Measurements from ENCODE around the gene DBN1. TPM values are rescaled to one million over a fixed set of nuclear protein-coding genes. Genes with fewer than 3 reads are reported as not detected.

DBN1 gene
- total and polyA plus RNA-seq, 9 of the 15 experiments (the other 6 are each of a cell fraction or from before 2014, with no cell fraction given), result 0.25 to 87.2 (median 27.9) TPM

- no peak for TF ChIP-seq ZNF75A (CRISPR knock-in tag; IDR thresholded peaks at IDR 0.05)
- no peak for TF ChIP-seq ELF4 (CRISPR knock-in tag; IDR thresholded peaks at IDR 0.05)
- TF ChIP-seq L3MBTL2 (IDR thresholded peaks at IDR 0.05), result peak; percentile 60
- TF ChIP-seq GATA2 (CRISPR knock-in tag; IDR thresholded peaks at IDR 0.05), result no peak
- no peak for TF ChIP-seq SRSF1 (IDR thresholded peaks at IDR 0.05; ENCODE audit: low read depth, low read length)
- no peak for TF ChIP-seq GTF3C2 (IDR thresholded peaks at IDR 0.05; ENCODE audit: borderline replicate concordance, extremely low read depth, insufficient read length)
- TF ChIP-seq JUND (IDR thresholded peaks at IDR 0.05; ENCODE audit: borderline replicate concordance, low read depth, low read length), result peak; percentile 55
- TF ChIP-seq JUND (tag; IDR thresholded peaks at IDR 0.05; ENCODE audit: borderline replicate concordance, low read depth, low read length), result no peak; the same call in 2 of the 3 replicates
- TF ChIP-seq PKNOX1 (IDR thresholded peaks at IDR 0.05), result 0 out of 2 replicates have a peak, but pooled peaks have one; percentile 39
- 0 out of 2 replicates have a peak, but pooled peaks have one; percentile 47 for TF ChIP-seq SIN3B (IDR thresholded peaks at IDR 0.05; ENCODE audit: low read depth)
- TF ChIP-seq ZNF311 (CRISPR knock-in tag; IDR thresholded peaks at IDR 0.05), result no peak
- no peak for TF ChIP-seq ZNF639 (CRISPR knock-in tag; conservative IDR thresholded peaks at IDR 0.05 in 1 of 2, IDR thresholded peaks at IDR 0.05 in 1 of 2)
- no peak for TF ChIP-seq ILF3 (IDR thresholded peaks at IDR 0.05; ENCODE audit: borderline replicate concordance)
- TF ChIP-seq SMARCC2 (IDR thresholded peaks at IDR 0.05; ENCODE audit: low read depth), result no peak; the same call in 1 of the 2 replicates
- TF ChIP-seq TCF7L2 (IDR thresholded peaks at IDR 0.05; ENCODE audit: low read depth, low read length), result no peak
- peak; percentile 32; the same call in 1 of the 2 replicates for TF ChIP-seq BHLHE40 (IDR thresholded peaks at IDR 0.05; ENCODE audit: low read length)
- no peak for TF ChIP-seq BRCA1 (IDR thresholded peaks at IDR 0.05)
- TF ChIP-seq BRCA1 (CRISPR knock-in tag; IDR thresholded peaks at IDR 0.05), result no peak
Observed at GRCh38 chr5:177491429-177491945, 18.1 kb upstream of the DBN1 start (continued).

All from K562 (cell line).